Measurements from ENCODE around the gene ZXDC. TPM values are rescaled to one million over a fixed set of nuclear protein-coding genes. Genes with fewer than 3 reads are reported as not detected.

The ZXDC gene
- total RNA-seq, 2 donors from 2014 or later = 53.5 to 55.0 TPM

DNA sequence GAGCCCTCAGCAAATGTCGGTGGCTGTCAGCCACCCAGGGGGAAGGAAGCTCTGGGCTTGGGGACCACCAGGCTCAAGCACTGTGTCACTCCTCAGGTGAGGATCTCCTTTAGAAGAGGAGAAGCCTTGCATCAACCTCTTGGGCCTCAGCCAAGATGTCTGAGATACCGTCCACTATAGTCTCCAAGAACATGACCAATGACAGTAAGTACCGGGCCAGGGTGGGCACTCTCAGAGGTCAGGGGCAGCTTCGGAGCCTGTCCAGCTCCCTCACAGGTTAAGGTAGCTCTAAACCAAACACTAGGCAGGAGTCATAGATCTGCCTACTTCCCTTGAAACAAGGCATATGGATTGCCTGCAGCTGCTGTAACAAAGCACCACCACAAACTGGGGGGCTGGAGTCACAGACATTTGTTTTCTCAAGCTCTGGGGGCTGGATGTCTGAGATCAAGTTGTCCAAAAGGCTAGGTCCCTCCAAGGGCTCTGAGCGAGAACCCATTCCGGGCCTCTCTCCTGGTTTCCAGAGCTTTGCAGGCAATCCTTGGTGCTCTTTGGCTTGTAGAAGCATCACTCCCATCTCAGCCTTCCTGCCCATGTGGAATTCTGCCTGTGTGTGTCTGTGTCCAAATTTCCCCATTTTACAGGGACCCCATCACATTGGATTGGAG lies 79.7 kb downstream of the ZXDC start:
- no peaks in the 10 kb centered on the region for H3K9me3 ChIP-seq
- H3K36me3 ChIP-seq = no peaks in the 10 kb centered on the region
- ATAC-seq (ENCODE audit: insufficient number of reproducible peaks, low FRiP score, low read depth) (no peak), DNase-seq (ENCODE audit: low spot score) (no peak)
- no peak overlapping the region for H3K27ac ChIP-seq
- peaks cover 0 to 11% of the 10 kb centered on the region in 2 donors for H3K4me1 ChIP-seq (ENCODE audit: control insufficient read depth in 1 of 2, low read depth in 2 of 2)
- H3K4me3 ChIP-seq = no peak overlapping the region
- H3K27me3 ChIP-seq (replicated peaks; ENCODE audit: insufficient read depth) = no peaks in the 10 kb centered on the region
- no peak for TF ChIP-seq CTCF (IDR thresholded peaks at IDR 0.05)

DNA sequence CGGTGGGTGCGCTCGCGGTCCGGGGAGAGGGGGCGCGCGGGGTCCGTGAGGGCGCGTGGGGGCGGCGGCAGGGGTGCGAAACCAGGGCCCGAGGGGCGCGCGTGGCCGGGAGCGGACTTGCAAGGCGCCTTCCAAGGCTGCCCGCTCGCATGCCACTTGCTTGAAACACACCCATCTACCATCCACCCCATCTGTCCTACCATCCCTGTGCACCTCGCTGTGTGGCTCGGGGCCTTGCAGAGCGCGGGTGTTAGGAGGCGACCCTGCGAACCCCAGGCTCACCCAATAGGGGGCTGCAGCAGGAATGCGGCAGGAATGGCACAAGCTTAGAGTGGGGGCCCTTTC lies 80.7 kb downstream of the ZXDC start:
- Histone ChIP-seq H3K4me1 (ENCODE audit: control insufficient read depth in 1 of 2, low read depth in 2 of 2) (peaks cover 0 to 11% of the 10 kb centered on the region in 2 donors), H3K4me3 (peak overlapping the region; percentile 69), H3K9me3 (no peaks in the 10 kb centered on the region), H3K27ac (no peak overlapping the region), H3K27me3 (replicated peaks; ENCODE audit: insufficient read depth) (no peaks in the 10 kb centered on the region), H3K36me3 (no peaks in the 10 kb centered on the region)
- ATAC-seq (ENCODE audit: insufficient number of reproducible peaks, low FRiP score, low read depth) (no peak), DNase-seq (ENCODE audit: low spot score) (no peak)
- TF ChIP-seq CTCF (IDR thresholded peaks at IDR 0.05) = no peak

DNA sequence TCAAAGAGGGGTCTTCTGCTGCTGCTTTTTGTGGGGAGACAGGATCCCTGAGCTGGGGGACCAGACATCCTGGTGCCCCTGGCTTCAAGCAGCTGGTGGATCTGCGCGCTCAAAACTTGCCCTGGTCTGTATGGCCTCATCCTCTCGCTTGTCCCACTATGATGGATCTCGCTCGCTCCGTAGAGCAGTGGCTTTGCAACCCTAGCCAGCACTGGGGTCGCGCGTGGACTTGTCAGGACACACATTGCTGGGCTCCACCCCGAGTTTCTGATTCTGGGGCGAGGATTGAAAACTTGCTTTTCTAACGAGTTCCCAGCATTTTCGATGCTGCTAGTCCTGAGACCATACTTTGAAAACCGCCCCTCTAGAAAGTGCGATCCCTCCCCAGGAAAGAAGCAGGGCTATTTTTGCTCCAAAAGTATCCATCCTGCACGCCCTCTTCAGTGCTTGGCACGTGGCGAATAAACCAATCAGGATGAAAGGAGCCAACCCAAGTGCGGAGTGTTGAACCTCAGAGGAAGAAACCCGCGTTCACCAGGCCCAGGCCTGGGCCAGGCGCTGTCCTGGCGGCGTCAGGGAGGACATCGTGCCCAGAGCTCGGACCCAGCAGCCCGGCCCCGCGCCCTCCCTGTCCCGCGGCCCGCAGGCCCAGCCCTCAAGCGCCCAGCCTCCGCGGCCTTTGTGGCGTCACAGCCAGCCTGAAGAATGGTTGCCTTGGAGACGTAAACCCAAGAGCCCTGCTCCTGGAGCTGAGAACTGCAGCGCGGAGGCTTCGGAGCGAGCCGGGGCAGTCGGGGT lies 81.3 kb downstream of the ZXDC start, which contains the start of gene CFAP100:
Gene CFAP100 (plus strand): TSS at position 731 of the 798 bp plus-strand sequence. CDS start 1,092 bp downstream, outside the sequence.
- H3K27ac ChIP-seq = no peak within 1 kb of the TSS
- H3K27me3 ChIP-seq (replicated peaks; ENCODE audit: insufficient read depth) = no peaks in the 10 kb centered on the region
- DNase-seq (ENCODE audit: low spot score) (no peak), ATAC-seq (ENCODE audit: insufficient number of reproducible peaks, low FRiP score, low read depth) (no peak)
- H3K9me3 ChIP-seq = no peaks in the 10 kb centered on the region
- no peaks in the 10 kb centered on the region for H3K36me3 ChIP-seq
- peaks cover 0 to 11% of the 10 kb centered on the region in 2 donors for H3K4me1 ChIP-seq (ENCODE audit: control insufficient read depth in 1 of 2, low read depth in 2 of 2)
- H3K4me3 ChIP-seq = peak within 1 kb of the TSS; percentile 69
- no peak for TF ChIP-seq CTCF (IDR thresholded peaks at IDR 0.05)

- peaks cover 0 to 17% of the 10 kb centered on the region in 2 donors for H3K4me1 ChIP-seq (ENCODE audit: control insufficient read depth in 1 of 2, low read depth in 2 of 2)
- ATAC-seq (ENCODE audit: insufficient number of reproducible peaks, low FRiP score, low read depth) (no peak), DNase-seq (ENCODE audit: low spot score) (no peak)
- H3K27ac ChIP-seq = no peak overlapping the region
- no peak for TF ChIP-seq CTCF (IDR thresholded peaks at IDR 0.05)
- no peaks in the 10 kb centered on the region for H3K36me3 ChIP-seq
- no peak overlapping the region for H3K4me3 ChIP-seq
- no peaks in the 10 kb centered on the region for H3K27me3 ChIP-seq (replicated peaks; ENCODE audit: insufficient read depth)
- H3K9me3 ChIP-seq = no peaks in the 10 kb centered on the region
These were observed 82.1 kb downstream of the ZXDC start for GRCh38 chr3:126393563-126393962.

DNA sequence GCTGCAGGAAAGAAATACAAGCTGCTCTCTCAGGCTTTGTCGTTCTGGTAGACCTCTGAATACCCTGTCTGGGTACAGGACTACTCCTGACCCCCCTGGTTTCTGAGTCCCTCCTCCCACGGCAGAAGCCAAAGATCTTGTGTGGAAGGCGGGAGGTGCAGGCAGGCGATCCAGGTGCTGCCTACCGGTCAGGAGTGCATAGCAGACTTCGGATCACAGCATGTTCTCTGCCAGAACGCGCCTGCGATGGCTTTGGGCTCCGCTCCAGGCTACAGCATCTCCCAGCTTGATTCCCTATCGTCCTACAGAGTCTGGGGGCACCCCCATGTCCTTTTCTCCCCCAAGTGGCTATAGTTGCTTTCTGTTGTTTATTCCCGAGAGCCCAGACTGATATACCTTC lies 83.4 kb downstream of the ZXDC start:
- ATAC-seq (ENCODE audit: insufficient number of reproducible peaks, low FRiP score, low read depth) (no peak), DNase-seq (ENCODE audit: low spot score) (no peak)
- Histone ChIP-seq H3K27ac (no peak overlapping the region), H3K9me3 (no peaks in the 10 kb centered on the region), H3K4me1 (ENCODE audit: control insufficient read depth in 1 of 2, low read depth in 2 of 2) (peaks cover 0 to 20% of the 10 kb centered on the region in 2 donors), H3K36me3 (no peaks in the 10 kb centered on the region), H3K4me3 (no peak overlapping the region), H3K27me3 (replicated peaks; ENCODE audit: insufficient read depth) (no peaks in the 10 kb centered on the region)
- no peak for TF ChIP-seq CTCF (IDR thresholded peaks at IDR 0.05)

Measured in thoracic aorta (tissue), 2 donors.